Stimulated activated effector memory CD8-positive, alpha-beta T cell treated with anti-CD3 and anti-CD28 coated beads, Interleukin-12 subunit alpha, Interleukin-12 subunit beta, amount 100 ng/mL, for 72 hours (primary cell): ENCODE measurements around the gene USP40.

ENCODE experiments used
- ATAC-seq: fragments of 150-1000 bp; cut with Tn5 transposase; 2 replicates; pipeline ENCODE4 v1.10.0; 2021
- DNase-seq, 2 donors: peaks; one replicate each; pipeline ENCODE4 v3.0.0; 2021 to 2022; ENCODE audit warnings: low spot score in 2 of 2
- H3K27ac Mint-ChIP-seq: one replicate; pipeline ENCODE4 v1.8.0; 2022; ENCODE audit warnings: mild to moderate bottlenecking, mixed read lengths
- H3K36me3 Mint-ChIP-seq: one replicate; pipeline ENCODE4 v1.8.0; 2022; ENCODE audit warnings: mild to moderate bottlenecking, mixed read lengths
- H3K4me1 Mint-ChIP-seq: one replicate; pipeline ENCODE4 v1.8.0; 2022; ENCODE audit warnings: mixed read lengths
- H3K4me3 Mint-ChIP-seq: one replicate; pipeline ENCODE4 v1.8.0; 2022; ENCODE audit warnings: mild to moderate bottlenecking, mixed read lengths
- H3K9me3 Mint-ChIP-seq: one replicate; pipeline ENCODE4 v1.8.0; 2022; ENCODE audit warnings: mixed read lengths

Gene USP40

GRCh38 chr2:233476063-233476410 lies 90.5 kb downstream of the USP40 start:
- Mint-ChIP-seq H3K4me3 (no peak overlapping the region), H3K36me3 (peaks cover 20% of the 10 kb centered on the region), H3K27ac (no peak overlapping the region), H3K4me1 (peaks cover 5% of the 10 kb centered on the region), H3K9me3 (no peaks in the 10 kb centered on the region)
- DNase-seq (no peak), ATAC-seq (no peak)

DNA sequence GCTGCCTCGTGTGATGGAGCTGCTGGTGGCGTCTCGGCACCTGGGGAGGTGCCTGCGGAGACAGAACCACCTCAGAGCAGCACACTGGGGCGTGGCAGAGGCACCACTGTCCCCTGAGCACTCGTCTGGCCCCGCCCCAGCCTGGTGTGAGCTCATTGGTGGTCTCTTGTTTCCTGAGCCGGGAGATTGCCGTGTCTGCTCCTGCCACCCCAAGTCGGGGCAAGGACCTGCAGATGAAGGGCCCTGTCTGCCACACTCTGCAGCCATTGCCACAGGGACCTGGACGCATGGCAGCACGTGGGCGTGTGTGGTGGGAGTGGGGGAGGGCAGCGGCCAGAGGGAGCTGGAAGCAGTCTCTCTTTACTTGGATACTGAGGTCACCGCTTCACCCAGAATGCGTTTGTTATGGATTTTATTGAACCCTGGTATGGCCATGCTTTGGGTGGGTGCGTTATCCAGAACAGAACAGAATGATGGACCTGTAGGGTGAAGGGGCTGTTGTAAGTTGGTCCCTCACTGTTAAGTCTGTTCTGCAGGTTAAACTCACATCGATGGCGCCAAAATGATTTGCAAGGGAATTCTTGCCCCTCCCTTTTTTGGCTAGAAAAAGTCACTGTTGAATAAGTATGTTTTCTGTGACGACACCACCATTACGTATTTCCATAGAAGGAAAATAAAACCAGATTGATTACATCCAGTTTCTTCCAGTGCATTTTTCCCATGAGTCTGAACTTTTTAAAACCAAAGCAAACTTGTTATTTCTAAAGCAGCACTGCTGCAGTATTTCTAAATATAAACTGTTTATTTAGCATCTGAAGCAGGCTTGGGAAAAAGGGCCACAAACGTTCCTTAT lies 92.0 kb downstream of the USP40 start:
- no peak overlapping the region for H3K27ac Mint-ChIP-seq
- no peak overlapping the region for H3K4me3 Mint-ChIP-seq

DNA sequence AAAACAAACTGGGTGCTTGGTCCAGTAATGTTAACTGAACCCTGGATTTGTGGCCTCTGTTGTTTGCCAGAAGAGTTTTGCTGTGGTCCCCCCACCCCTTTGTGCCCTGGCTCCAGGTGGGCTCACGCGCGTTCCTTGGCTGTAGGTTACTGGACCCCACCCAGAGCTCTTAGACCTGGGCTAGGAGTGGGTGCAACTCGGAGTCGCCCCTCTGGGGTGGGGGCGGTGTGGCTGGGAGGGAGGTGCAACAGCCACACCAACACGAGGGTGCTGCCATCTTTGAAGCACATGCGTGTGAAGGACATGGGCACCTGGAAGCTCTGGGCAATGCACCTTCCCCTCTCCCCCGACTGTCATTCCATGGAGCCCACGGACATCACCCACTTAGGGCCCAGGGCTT lies 92.7 kb downstream of the USP40 start:
- Mint-ChIP-seq H3K36me3 (peaks cover 37% of the 10 kb centered on the region), H3K9me3 (no peaks in the 10 kb centered on the region), H3K4me1 (peaks cover 7% of the 10 kb centered on the region), H3K27ac (no peak overlapping the region), H3K4me3 (no peak overlapping the region)
- DNase-seq: no peak
- no peak for ATAC-seq

More for the DNA sequence above, 92.0 kb downstream of the USP40 start:
- Mint-ChIP-seq H3K36me3 (peaks cover 31% of the 10 kb centered on the region), H3K9me3 (no peaks in the 10 kb centered on the region), H3K4me1 (peaks cover 7% of the 10 kb centered on the region)
- DNase-seq: no peak
- no peak for ATAC-seq

DNA sequence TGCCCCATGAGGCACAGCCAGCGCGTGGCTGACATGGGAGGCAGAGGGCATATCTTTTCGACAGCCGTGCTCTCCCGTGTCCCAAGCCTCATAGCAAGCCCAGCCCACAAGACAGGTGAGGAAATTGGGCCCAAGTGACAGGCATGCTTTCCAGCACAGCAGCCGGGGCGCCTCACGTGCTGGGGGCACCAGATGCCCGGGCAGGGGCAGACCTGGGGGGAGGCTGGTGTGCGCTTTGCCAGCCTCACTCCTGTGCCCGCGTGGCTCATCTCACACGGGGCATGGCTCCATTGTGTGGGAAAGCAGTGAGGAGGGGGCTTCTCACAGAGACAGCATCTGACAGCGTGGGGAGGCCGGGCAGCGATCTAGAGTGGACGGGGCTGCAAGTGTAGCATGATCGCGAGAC lies 93.2 kb downstream of the USP40 start:
- peaks cover 42% of the 10 kb centered on the region for H3K36me3 Mint-ChIP-seq
- ATAC-seq: no peak

GRCh38 chr2:233471291-233472035 lies 95.1 kb downstream of the USP40 start:
- H3K4me3 Mint-ChIP-seq: no peak overlapping the region
- no peak overlapping the region for H3K27ac Mint-ChIP-seq
- ATAC-seq: no peak
- peaks cover 7% of the 10 kb centered on the region for H3K4me1 Mint-ChIP-seq
- DNase-seq: no peak
- H3K36me3 Mint-ChIP-seq: peaks cover 61% of the 10 kb centered on the region
- H3K9me3 Mint-ChIP-seq: no peaks in the 10 kb centered on the region

More for the DNA sequence above, 93.2 kb downstream of the USP40 start:
- Mint-ChIP-seq H3K9me3 (no peaks in the 10 kb centered on the region), H3K27ac (no peak overlapping the region), H3K4me1 (peaks cover 7% of the 10 kb centered on the region), H3K4me3 (no peak overlapping the region)
- DNase-seq: no peak

DNA sequence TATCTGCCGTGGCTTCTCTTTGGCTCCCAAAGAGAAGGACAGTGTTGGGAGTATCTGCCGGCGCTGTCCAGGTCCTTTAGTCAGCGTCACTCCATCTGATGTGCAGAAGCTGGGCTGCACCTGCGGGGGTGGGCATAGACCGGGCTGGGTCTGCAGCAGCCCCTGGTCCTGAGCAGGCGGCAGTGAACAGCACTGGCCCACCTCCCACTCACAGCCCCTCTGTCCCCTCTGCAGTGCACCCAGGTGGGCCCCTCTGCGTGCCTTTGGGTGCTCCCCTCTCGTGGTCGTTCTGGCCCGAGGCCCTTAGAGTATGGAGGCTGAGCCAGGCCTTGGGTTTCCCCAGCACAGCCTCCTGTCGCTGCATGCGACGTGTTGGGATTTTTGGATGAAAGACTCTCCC lies 95.7 kb downstream of the USP40 start:
- Mint-ChIP-seq H3K36me3 (peaks cover 67% of the 10 kb centered on the region), H3K27ac (no peak overlapping the region), H3K9me3 (no peaks in the 10 kb centered on the region), H3K4me1 (peaks cover 7% of the 10 kb centered on the region), H3K4me3 (no peak overlapping the region)
- ATAC-seq: no peak
- DNase-seq: no peak

- Mint-ChIP-seq H3K4me1 (peaks cover 7% of the 10 kb centered on the region), H3K4me3 (no peak overlapping the region), H3K9me3 (no peaks in the 10 kb centered on the region), H3K27ac (no peak overlapping the region), H3K36me3 (peaks cover 73% of the 10 kb centered on the region)
- ATAC-seq (no peak), DNase-seq (no peak)
Observed at GRCh38 chr2:233470011-233470687, 96.4 kb downstream of the USP40 start.

DNA sequence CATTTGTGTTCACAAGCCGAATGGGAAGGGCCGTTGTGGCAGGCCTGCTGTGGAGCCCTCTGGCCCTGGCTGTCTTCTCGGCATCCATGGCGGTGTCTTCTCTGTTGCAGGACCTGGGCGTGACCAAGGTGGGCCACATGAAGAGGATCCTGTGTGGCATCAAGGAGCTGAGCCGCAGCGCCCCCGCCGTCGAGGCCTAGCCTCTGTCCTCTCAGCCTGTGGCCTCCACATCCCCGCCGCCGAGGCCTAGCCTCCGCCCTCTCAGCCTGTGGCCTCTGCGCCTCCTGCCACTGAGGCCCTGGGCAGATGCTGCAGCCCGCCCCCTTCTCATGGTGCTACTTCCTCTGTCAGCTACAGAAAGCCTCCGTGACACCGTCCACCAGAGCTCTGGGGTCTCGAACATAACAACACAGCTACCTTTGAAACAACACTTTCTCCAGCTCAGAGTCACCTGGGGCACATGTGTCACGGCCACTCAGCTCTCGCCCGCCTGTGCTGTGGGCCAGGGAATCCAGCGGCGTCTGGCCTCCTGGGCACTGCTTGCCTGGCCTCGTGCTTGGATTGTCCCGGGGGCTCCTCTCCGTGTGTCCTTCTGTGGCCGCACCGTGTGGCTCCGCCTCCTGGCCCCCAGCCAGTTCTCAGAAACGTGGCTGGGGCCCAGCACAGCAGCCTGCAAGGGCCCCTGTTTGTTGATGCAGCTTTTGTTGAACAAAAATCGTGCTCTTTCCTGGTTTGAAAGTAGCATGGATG lies 97.1 kb downstream of the USP40 start:
- no peaks in the 10 kb centered on the region for H3K9me3 Mint-ChIP-seq
- H3K36me3 Mint-ChIP-seq: peaks cover 76% of the 10 kb centered on the region
- H3K4me3 Mint-ChIP-seq: no peak overlapping the region

GRCh38 chr2:233468741-233469110 lies 97.9 kb downstream of the USP40 start:
- Mint-ChIP-seq H3K9me3 (no peaks in the 10 kb centered on the region), H3K36me3 (peaks cover 83% of the 10 kb centered on the region), H3K4me3 (no peak overlapping the region), H3K4me1 (peaks cover 7% of the 10 kb centered on the region), H3K27ac (peak overlapping the region; percentile 74)
- no peak for ATAC-seq
- no peak for DNase-seq

More for the DNA sequence above, 97.1 kb downstream of the USP40 start:
- DNase-seq (no peak), ATAC-seq (no peak)
- Mint-ChIP-seq H3K4me1 (peaks cover 7% of the 10 kb centered on the region), H3K27ac (no peak overlapping the region)

DNA sequence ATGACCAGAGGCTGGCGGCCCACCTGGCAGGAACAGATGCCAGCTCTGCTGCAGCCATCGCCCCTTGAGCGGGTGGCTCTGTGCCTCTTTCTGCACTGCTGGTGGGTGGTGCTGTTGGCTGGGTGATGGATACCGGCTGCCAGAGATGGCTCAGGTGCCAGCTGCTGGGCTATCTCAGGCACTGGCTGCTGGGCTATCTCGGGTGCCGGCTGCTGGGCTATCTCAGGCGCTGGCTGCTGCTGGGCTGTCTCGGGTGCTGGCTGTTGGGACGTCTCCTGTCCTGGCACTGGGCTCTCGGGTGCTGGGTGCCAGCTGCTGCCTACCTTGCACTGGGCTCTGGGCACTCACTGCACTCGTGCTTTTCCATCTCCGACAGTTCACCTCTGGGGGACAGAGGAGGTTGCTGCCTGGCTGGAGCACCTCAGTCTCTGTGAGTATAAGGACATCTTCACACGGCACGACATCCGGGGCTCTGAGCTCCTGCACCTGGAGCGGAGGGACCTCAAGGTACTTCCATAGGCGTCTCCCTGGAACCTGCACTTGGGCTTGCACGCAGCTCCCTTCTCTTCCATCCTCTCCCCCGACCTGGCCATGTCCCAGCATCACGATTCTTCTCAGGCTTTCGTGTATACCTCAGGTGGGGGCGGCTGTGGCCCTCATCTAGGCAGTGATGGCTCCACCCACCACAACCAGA lies 98.4 kb downstream of the USP40 start:
- H3K4me1 Mint-ChIP-seq: peaks cover 7% of the 10 kb centered on the region
- DNase-seq (no peak), ATAC-seq (no peak)
- peak overlapping the region; percentile 74 for H3K27ac Mint-ChIP-seq
- H3K4me3 Mint-ChIP-seq: no peak overlapping the region
- H3K9me3 Mint-ChIP-seq: no peaks in the 10 kb centered on the region
- H3K36me3 Mint-ChIP-seq: peaks cover 88% of the 10 kb centered on the region

DNA sequence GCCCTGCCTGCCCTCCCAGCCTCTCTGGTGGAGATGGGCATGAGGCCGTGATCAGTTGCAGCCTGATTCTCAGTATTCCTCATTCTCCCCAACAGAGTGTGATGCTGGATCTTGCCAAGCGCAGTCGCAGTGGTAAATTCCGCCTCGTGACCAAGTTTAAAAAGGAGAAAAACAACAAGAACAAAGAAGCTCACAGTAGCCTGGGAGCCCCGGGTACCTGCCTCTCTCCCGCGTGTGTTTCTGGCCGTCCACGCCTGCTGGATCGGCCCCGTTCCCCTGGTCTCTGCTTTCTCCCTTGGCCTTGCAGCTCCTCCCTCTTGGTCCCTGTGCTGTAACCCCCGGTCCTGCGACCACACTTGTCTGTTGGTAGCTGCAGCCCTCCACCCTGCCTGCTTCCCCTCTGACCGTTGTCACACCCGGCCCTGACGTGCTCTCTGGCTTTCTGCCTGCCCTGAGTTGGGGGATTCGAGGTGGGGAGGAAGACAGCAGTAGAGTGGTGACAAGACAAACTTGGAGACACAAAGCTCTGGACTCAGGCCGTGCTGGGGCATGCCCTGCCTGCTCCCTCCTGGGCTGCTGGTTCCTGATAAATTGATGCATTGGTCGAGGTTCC lies 99.5 kb downstream of the USP40 start:
- Mint-ChIP-seq H3K36me3 (peaks cover 90% of the 10 kb centered on the region), H3K27ac (peak overlapping the region; percentile 40), H3K9me3 (no peaks in the 10 kb centered on the region), H3K4me3 (no peak overlapping the region), H3K4me1 (peaks cover 7% of the 10 kb centered on the region)
- ATAC-seq: no peak
- no peak for DNase-seq

GRCh38 chr2:233464531-233465240 lies 101.9 kb downstream of the USP40 start:
- H3K36me3 Mint-ChIP-seq: peaks cover 100% of the 10 kb centered on the region
- DNase-seq: no peak

DNA sequence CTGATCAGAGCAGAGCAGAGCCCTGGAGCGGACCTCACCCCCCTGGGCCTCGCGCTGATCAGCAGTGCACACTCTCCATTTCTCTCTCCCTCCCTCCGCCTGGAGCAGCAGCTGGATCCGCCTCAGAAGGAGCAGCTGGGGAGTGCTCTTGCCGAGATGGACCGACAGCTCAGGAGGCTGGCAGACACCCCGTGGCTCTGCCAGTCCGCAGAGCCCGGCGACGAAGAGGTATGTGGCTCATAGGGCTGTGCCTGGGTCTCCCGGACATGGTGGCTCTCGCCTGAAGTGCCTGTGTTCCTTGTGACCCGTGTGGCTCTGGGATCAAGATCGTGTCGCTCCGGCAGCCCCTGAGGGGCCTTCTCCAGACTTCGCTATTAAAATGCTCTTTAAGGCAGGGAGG lies 102.5 kb downstream of the USP40 start:
- Mint-ChIP-seq H3K36me3 (peaks cover 100% of the 10 kb centered on the region), H3K9me3 (no peaks in the 10 kb centered on the region), H3K27ac (no peak overlapping the region), H3K4me3 (no peak overlapping the region), H3K4me1 (no peaks in the 10 kb centered on the region)
- ATAC-seq: no peak
- DNase-seq: no peak

More at GRCh38 chr2:233464531-233465240, 101.9 kb downstream of the USP40 start:
- Mint-ChIP-seq H3K4me1 (no peaks in the 10 kb centered on the region), H3K4me3 (no peak overlapping the region), H3K27ac (no peak overlapping the region), H3K9me3 (no peaks in the 10 kb centered on the region)
- ATAC-seq: no peak

GRCh38 chr2:233463586-233463985 lies 103.0 kb downstream of the USP40 start:
- Mint-ChIP-seq H3K4me3 (no peak overlapping the region), H3K9me3 (no peaks in the 10 kb centered on the region), H3K4me1 (no peaks in the 10 kb centered on the region), H3K27ac (no peak overlapping the region), H3K36me3 (peaks cover 100% of the 10 kb centered on the region)
- DNase-seq: no peak
- ATAC-seq: no peak
